EL (cell line): ENCODE measurements around the gene MYO1D.
"Not testable (repeated sequence)": the region's sequence is repeated elsewhere in the genome, so short reads cannot be mapped to it uniquely, and the experiment has no call there.

ENCODE experiments used
- DNase-seq: peaks from one replicate; pipeline ENCODE4 v3.0.0-alpha.2; 2016

Gene MYO1D

DNA sequence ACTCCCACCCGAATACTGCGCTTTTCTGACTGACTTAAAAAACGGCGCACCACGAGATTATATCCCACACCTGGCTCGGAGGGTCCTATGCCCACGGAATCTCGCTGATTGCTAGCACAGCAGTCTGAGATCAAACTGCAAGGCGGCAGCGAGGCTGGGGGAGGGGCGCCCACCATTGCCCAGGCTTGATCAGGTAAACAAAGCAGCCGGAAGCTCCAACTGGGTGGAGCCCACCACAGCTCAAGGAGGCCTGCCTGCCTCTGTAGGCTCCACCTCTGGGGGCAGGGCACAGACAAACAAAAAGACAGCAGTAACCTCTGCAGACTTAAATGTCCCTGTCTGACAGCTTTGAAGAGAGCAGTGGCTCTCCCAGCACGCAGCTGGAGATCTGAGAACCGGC is 10.5 kb upstream of the MYO1D start:
- not testable (repeated sequence) for DNase-seq

GRCh38 chr17:32886951-32887350 is 10.0 kb upstream of the MYO1D start:
- DNase-seq: not testable (repeated sequence)

GRCh38 chr17:32882734-32883133 is 5.8 kb upstream of the MYO1D start:
- DNase-seq: peak; percentile 62

DNA sequence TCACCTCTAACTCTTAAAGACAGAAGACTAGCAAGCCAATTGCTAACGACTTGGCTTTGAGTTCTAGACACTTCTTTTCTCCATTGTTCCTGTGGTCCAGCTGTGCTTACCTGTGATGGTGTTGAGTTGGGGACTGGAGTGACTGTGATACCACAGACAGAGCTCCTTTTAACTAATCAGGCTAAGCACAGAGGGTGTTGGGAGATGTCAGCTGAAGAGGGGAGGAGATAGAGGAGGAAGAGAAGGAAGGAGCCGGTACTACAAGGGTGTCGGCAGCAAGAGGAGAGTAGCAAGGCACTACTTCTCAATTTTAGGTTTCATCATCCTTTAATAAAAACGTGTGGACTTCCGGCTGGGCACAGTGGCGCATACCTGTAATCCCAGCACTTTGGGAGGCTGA is 5.1 kb upstream of the MYO1D start:
- DNase-seq: no peak

- DNase-seq: no peak
These were observed 3.9 kb upstream of the MYO1D start for GRCh38 chr17:32880671-32881453.

GRCh38 chr17:32879134-32879533 is 2.2 kb upstream of the MYO1D start:
- DNase-seq: no peak

DNA sequence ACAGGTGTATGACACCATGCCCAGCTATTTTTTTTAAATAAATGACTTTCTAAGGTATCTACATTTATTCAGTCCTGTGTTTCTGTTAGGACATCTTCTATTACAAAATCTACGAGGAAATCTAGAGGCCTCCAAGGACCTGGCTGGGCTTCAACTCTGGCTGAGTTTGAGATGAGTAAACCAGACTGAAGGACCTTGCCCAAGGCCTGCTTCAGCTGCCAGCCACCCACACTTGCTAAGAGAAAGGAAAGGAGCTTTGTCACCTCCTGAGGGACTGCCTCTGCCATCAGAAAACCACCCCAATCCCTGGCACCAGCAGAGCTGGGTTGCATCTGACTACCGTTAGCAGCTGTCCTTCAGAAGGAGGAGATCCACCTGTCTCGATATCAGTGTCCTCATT is 1.3 kb upstream of the MYO1D start:
- DNase-seq: peak; percentile 47

DNA sequence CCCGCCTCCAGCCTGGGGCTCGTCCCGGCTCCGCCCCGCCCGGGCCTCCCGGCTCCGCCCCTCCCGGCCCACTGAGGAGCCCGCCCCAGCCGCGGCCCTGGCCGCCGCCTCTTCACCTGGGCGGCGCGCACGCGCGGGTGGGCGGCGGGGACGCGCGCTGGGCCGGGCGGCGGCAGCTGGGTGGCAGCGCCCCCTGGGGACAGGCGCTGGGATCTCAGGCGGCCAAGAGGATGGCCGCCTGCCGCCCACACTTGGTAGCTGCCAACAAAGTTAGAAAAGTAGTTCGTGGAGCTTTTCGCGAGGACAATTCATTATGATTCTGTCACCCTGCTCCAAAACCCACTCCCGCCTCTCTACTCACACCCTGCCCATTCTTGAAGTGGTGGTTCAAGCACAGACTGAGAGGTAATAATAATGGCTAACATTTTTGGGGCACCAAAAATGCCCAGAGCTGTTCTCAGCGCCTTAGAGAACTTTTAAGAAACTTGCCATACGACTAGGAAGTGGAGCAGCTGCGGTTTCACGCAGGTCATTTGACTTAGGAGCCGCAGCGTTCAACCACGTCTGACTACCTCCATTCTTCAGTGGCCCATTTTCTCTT is 340 bp upstream of the MYO1D start:
- DNase-seq: peak; percentile 90

- peak; percentile 9 for DNase-seq
These were observed 954 bp downstream of the MYO1D start for GRCh38 chr17:32875923-32876416.

- DNase-seq: no peak
These were observed 1.6 kb downstream of the MYO1D start for GRCh38 chr17:32875230-32875917.

DNA sequence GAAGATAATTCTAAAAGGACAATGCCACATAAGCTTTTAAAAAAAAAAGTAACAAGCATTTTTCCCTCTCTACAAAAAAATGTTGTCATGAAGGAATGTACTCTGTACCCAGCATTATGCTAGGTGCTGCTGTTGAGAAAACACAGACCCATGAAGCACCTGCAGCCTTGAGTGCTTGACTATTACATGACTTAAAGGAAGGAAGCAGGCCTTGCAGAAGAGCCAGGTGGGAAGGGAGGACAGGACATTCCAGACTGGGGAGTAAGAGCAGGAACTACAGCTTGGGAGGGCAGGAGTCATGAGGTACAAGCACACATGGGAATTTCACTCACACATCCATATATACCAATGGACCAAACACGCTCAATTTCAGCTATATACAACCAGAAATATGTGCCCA is 3.8 kb downstream of the MYO1D start:
- DNase-seq: no peak

DNA sequence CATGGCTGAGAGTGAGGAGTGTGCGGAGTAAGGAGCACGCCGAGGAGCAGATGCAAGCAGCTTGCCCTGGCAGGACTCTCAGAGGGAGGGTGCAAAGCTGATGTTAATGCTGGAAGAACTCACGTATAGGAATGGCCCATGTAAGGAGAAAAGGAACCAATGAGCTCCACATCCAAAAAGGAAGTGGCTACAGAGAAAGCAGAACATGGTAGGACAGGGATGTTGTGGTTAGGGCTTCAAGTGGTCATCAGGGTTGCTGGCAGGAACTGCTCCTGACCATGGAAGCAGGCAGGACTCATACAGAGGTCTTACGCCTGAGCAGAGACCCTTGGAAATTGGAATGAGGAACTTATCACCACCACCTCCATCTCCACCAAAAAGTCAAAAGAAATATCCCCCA is 5.2 kb downstream of the MYO1D start:
- DNase-seq: no peak

DNA sequence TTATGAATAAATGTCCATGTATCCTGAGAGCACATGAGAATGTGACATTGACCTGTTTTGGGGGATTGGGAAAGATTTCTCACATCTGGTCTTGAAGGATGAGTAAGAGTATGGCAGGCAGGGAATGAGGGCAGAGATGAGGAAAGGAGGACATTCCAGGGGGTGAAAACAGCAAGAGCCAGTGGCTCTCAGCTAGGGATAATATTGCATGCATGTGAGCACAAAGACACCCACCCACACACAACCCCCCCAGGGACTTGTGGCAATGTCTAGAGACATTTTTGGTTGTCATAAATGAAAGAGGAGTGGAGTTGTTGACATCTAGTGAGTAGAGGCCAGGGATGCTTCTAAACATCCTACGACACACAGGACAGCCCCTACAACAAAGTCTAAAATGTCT is 6.0 kb downstream of the MYO1D start:
- DNase-seq: peak; percentile 72

DNA sequence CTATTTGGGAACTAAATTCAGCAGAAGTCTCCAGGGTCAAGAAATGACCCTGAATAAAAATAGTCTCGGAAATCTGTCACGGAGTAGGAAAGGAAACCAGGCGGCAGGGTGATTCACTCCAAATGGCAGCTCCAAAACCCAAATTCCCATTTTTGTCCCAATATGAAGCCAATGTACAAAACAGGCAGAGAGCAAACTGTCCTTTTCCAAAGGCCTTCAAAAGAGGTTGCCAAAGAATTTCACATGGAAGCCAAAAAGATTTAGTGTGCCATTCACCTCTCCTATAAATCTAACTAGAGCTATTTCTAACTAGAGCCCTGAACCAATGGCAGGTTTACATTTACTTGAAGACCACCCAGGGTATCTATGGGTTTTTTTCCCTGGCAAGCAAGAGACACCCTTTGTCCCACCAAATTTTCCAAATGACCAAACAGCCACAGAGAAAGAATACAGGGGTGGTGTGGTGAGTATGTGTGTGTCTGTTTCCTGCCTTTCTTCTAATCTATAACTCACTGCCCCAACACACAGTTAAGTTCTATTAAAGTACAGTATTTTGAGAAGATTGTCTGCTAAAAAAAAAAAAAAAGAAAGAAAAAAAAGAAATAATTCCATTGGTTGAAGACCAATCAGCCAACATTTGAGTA is 6.8 kb downstream of the MYO1D start:
- peak; percentile 54 for DNase-seq

DNA sequence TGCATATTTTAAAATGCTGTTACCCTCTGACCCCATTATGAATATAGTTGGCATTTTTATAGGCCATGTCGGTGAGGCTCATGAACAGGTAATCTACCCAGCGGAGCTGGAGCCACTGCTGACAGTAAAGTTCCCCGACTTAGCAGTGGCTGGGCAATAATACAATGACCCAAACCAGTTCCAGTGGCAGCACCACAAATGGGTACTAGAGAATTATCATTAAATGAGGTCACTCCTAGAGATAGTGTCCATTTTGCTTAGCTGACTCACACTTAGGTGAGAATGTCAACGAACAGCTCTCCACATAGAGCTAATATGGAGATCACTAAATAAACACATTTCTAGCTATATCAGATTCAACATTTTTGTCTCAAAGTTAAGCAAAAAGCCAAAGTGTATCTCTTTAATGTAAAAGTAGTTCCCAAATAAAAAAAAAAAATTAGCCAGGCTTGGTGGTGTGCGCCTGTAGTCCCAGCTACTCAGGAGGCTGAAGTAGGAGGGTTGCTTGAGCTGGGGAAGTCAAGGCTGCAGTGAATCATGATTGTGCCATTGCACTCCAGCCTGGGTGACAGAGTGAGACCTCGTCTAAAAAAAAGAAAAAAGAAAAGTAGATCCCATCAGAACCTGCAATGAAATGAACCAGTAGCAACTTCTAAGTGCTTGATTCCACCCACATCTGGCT is 7.4 kb downstream of the MYO1D start:
- DNase-seq: no peak

- DNase-seq: no peak
These were observed 11.8 kb downstream of the MYO1D start for GRCh38 chr17:32865141-32865540.

GRCh38 chr17:32863559-32863958 is 13.4 kb downstream of the MYO1D start:
- no peak for DNase-seq

- no peak for DNase-seq
These were observed 14.0 kb downstream of the MYO1D start for GRCh38 chr17:32862940-32863339.

DNA sequence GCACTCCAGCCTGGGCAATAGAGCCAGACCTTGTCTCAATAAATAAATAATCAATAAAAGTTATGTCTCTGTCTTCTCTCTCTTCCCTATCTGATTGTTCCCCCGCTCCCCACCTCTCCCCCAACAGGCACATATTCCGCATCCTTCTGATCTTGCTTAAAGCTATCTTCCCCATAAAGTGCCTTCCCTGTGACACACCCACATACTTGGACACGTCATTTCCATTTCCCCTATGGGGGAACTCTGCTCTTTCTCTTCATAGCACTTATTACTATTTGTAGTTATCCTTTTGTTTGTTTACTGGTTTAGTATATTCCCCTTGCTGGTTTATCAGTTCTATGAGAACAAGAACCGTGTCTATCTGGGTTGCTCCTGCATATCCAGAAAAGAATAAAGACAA is 14.9 kb downstream of the MYO1D start:
- DNase-seq: peak; percentile 42

DNA sequence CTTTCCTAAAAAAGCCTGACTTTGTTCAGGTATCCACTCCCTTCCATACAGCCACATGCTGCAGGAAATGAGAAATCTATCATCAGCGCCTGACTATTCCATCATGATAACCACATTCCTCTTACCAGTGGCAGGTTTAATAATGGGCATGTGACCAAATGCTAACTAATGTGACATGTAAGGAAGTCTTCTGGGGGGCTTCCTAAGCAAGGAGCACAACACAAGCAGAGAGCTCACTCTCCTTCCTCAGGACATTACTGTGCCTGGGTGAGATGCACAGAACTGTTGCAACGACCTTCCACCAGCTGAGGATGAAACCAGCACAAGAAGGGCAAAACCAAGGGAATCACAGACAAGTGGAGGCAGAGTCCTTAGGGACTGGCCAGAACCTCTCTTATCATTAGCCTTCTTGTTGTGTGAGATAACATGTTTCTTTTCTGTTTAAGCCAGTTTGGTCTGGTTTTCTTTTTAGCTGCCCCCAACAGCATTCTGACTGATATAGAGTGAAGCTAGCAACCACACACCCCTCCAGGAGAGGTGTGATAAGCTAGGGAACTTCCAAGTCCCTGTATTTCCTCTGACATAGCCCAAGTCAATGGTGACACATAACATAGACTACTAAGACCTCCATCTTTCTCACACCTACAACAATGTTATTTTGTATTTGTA is 16.9 kb downstream of the MYO1D start:
- DNase-seq: no peak

- DNase-seq: no peak
These were observed 21.3 kb downstream of the MYO1D start for GRCh38 chr17:32855620-32856019.

DNA sequence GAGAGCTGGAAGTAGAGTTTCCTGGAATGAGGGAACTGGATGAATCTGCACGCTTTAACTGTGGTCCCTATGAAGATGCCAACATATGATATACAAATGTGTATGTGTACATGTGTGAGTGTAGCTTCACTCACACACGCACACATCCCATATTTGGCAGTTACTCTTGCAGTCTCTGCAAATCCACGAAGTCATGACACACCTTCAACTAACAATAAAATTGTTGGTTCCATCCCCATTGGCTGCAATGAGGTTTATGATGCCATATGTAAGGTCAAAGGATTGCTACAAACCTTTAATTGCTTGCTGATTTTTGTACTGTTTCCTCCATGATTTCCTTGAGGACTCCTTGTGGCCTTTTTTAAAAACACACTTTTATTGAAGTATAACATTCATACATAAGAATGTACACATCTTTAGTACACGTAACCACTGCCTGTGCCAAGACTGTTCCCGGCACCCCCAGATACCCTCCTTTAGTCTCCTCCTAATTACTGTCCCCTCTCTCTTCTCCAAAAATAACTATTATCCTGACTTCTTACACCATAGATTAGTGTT is 22.0 kb downstream of the MYO1D start:
- no peak for DNase-seq
